ENCODE results near the gene AHCYL2.
"Not testable (repeated sequence)": the region's sequence is repeated elsewhere in the genome, so short reads cannot be mapped to it uniquely, and the experiment has no call there.

AHCYL2 gene

DNA sequence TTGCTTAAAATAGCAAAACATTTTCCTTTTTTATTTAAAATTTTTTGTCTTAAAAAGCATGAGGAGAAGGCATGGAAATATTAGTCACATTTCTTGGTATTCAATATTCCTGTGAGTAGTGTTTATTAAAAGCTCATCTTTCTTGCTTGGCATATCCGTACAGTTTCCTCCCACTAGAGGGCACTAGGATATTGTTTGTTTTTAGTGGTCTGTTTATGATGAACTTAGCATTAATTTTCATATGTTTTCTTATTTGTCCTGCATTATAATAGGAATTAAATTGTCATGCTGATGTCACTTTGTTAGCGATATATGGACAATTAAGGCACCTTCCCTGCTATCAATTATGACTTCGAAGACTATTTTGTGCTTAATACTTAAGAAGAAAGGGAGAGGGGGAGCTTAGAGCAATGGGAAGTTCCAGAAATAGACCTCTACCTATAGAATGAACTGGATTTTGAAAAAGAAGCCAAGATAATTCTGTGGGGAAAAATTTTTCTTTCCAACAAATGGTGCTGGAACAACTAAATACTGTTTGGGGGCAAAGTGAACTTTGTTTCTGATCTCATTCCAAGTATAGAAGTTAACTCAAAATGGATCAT lies 118.4 kb downstream of the AHCYL2 start:
- in situ Hi-C loops (cut with HindIII; ENCODE audit: low sequenced_read_pairs) = loop anchor here (5.0 to 10.0 kb wide), 2 partner anchors 44 to 412 kb away; no protein-coding TSS in a partner anchor

DNA sequence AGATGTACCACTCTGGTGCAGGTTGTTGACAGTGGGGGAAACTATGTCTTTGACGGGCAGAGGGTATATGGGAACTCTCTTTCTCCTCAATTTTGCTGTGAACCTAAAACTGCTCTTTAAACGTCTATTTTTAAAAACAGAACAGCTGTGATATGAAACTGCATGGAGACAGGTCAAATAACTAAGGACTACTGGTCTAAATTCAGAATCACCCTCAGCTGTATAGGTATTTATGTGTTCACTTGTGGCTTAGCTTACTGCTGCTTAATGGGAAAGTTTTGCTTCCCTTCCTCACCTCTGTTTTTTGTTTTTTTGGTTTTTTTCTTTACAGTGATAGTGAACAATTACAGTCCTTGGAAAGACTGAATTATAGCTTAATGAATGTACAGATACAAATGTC lies 122.5 kb downstream of the AHCYL2 start:
- in situ Hi-C loops (cut with HindIII; ENCODE audit: low sequenced_read_pairs) = loop anchor here (10.0 kb wide), 1 partner anchor 407 kb away; no protein-coding TSS in a partner anchor

DNA sequence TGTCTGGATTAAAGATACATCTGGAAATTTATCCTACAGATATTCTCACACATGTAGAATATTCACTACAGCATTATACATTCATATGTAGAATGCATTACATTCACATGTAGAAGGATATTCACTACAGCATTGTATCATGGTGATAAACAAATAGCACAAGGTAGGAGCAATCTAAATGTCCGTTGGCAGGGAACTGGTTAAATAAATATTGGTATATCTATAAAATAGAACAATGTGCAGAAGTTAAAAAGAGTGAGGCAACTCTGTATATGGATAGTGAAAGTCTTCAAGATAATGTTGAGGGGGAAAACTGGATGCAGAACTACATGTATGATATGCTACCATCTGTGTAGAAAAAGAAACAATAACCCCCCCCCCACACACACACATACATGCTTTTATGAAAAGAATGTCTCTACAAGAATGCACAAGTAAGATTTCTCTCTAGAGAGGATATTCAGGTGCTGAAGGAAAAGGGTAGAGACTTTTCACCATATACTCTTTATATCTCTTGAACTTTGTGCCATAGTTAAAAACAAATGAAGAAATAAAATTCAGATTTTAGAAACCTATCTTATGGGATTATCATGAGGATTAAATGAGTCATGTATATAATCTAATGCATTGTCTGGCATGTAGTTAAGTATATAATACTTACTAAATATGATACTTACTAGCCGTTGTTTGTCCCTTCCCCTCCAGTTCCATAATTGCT lies 123.4 kb downstream of the AHCYL2 start:
- in situ Hi-C loops (cut with HindIII; ENCODE audit: low sequenced_read_pairs) = loop anchor here (10.0 kb wide), 1 partner anchor 407 kb away; no protein-coding TSS in a partner anchor

DNA sequence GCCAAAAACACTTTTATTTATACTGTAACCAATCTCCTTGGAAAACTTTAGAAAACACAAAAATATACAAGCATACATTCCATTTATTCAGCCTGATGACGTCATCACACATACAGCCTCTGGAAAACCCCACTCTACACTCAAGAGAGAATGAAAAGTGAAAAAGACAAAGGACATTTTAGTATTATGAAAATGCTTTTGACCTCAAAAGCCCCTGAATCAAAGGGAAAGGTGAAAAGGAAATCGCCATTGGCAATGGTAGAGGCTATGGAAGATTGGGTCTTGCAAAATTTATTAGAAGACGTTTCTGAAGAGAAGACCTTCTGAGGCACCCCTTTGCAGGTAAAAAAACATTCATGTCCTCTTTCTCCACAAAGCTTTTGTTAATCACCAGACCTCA lies 126.5 kb downstream of the AHCYL2 start:
- in situ Hi-C loops (cut with HindIII; ENCODE audit: low sequenced_read_pairs) = no loop called here

DNA sequence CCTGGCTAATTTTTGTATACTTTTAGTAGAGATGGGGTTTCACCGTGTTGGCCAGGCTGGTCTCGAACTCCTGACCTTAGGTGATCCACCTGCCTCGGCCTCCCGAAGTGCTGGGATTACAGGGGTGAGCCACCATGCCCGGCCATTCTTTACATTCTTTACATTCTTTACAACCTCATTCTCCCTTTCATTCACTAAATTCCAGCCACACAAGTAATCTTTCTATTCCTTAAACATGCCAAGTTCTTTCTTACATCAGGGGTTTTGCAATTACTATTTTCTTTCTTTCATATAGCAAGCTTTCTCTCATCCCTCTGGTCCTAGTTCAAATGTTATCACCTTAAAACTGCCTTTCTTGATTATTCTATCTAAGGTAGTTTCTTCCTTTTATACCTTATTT lies 128.3 kb downstream of the AHCYL2 start:
- in situ Hi-C loops (cut with HindIII; ENCODE audit: low sequenced_read_pairs) = not testable (repeated sequence)

DNA sequence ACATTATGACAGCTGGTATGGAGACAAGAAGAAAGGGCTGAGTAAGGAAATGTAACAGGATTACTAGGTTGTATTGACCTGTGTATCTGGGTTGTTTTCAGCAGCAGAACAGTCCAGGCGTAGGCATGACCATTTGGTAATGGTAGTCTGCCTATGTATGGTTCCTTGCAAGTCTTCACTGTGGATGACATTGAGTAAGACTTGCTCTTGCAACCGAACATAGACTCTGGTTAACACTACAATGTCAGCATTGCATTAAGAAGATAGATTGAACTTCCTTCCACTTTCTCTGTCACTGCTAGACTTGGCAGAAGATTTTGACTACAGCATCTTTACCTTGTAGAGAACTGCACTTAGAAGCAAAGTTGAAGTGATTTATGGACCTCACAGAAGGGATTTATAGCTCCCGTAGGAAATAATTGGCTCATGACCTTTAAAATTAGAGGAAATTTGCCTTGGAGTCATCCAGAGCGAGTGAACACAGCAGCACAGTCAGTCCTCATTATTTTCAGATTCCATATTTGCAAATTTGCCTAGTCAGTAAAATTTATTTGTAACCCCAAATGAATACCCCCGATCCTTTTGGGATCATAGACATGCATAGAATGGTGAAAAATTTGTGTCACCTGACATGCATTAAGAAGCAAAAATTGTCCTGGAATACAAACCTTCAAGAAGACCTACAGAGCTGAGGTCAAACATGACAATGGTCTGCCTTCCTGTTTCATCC lies 129.8 kb downstream of the AHCYL2 start:
- in situ Hi-C loops (cut with HindIII; ENCODE audit: low sequenced_read_pairs) = no loop called here

DNA sequence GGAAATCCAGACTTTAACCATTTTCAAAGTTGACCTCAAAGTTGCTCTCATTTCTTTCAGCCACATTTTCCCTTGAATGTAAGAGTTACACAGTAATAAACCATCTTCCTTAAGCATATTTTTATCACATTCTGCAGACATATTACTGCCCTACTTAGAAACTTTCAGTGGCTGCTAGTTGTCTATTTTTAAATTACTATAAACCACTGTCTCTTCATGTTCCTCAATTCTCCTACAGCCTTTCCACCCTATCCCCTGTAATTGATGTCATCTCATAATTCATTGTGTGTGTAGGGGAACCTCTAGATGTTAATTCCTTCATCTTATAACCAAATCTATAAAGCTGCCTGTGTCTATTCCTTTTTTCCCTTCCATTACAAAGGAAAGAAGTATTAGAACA lies 131.3 kb downstream of the AHCYL2 start:
- in situ Hi-C loops (cut with HindIII; ENCODE audit: low sequenced_read_pairs) = no loop called here

DNA sequence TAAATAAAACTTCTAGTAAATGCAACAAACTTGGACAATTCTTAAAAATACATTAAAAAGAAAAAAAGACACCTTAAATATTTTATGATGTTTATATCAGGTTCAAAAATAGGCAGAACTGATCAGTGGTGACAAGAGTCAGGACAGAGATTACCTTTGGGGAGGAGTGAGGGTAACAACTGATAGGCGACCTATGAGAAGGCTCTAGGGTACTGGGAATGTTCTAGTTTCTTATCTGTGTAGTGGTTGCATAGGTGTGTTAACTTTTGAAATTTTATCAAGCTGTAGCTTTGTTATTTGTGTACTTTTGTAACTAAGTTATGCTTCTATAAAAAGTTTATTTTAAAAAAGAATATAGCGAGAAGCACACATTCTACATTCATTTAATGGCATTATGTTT lies 134.3 kb downstream of the AHCYL2 start:
- in situ Hi-C loops (cut with HindIII; ENCODE audit: low sequenced_read_pairs) = no loop called here

DNA sequence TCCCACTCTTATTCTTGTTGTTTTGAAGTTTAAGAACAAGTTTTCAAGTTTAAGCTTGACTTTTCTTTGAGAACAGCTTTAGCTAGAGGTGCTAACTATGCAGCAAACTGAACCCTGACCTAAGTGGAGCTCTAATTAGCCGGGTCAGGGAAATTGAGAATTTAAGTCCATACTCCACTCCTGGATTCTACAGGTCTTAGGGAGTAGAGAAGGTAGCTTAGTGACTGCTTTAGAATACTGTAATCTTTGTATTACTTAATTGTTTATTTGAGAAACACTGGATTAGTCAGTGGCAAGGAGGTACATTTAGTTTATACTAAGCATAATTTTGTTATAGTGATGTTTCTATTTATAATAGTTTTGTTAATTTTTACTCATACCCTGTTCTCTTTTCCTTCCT lies 134.8 kb downstream of the AHCYL2 start:
- in situ Hi-C loops (cut with HindIII; ENCODE audit: low sequenced_read_pairs) = no loop called here

DNA sequence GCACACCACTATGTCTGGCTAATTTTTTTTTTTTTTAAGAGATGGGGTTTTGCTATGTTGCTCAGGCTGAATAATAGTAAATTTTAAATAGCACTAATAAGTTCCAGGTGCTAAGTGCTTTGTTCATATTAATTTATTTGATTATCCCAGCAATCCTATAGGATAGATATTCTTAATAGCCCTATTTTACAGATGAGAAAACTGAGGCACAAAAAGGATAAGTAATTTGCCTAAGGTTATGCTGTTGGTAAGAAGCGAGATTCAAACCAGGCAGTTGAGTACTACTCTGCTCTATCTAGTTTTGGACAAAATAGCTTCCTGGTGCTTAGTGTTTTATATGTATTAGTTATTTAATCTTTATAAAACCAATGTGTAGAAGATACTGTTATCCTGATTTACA lies 136.9 kb downstream of the AHCYL2 start:
- in situ Hi-C loops (cut with HindIII; ENCODE audit: low sequenced_read_pairs) = no loop called here

DNA sequence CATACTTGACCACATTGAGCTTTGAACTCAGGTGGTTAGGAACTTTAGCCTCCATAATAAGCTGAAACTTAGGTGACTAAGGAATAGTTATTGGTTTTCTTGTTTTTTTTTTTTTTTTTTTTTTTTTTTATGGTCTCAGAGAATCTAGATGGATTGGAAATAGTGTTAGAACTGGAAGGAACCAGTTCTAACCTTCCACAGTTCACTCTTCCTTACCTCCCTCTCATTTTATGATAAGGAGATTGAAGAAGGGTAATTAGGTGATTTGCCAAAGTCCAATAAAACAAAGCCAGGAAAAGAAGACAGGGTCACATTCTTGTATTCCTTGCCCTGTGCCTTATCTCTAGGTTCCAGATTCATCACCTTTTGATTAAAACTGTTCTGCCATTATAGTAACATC lies 137.7 kb downstream of the AHCYL2 start:
- in situ Hi-C loops (cut with HindIII; ENCODE audit: low sequenced_read_pairs) = no loop called here

DNA sequence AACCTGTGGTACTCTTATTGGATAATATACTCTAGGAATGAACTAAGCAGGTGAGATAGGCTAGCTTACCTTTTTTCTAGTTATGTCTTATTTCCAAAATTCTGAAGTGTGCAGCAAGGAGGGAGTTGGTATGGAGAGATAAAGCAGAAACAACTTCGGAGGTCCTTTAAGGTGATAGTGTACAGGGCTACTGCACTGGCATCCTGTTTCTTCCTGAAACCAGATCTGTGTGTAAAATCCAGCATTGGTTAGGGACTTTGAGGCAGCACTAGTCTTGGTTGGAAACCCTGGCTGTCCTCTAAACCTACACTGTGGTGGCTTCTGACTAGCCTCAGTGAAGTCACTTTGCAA lies 142.5 kb downstream of the AHCYL2 start:
- in situ Hi-C loops (cut with HindIII; ENCODE audit: low sequenced_read_pairs) = no loop called here

DNA sequence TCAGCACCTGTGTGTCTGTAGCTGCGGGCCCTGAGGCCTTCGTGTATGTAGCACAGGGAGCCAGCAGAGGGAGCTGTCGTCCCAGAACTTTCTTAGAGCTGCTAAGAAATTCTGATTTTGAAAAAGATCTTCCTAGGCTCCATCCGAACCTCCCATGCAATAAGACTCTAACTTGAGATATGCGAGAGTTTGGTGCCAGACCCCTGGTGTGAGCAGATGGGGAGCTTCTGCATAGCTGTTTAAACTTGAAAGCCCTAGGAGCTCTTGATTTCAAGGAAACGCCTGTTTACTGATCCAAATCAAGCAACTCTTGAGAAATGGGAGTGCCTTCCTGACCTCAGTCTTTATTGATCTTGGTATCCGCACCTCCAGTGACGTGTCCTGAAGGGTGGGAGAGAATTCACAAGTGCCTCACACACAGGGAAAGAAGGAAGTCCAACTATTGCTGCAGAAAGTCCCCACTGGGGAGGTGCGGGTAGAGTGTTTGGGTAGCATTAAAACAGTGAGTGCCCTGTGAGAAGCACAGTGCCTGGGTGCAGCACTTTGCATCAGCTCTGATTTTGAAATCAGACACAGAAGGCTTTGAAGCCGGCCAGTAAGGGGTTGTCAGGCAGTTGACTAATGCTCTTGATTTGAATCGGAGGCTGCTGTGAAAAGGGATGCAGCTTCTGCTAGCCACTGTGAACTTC lies 143.0 kb downstream of the AHCYL2 start:
- in situ Hi-C loops (cut with HindIII; ENCODE audit: low sequenced_read_pairs) = no loop called here

DNA sequence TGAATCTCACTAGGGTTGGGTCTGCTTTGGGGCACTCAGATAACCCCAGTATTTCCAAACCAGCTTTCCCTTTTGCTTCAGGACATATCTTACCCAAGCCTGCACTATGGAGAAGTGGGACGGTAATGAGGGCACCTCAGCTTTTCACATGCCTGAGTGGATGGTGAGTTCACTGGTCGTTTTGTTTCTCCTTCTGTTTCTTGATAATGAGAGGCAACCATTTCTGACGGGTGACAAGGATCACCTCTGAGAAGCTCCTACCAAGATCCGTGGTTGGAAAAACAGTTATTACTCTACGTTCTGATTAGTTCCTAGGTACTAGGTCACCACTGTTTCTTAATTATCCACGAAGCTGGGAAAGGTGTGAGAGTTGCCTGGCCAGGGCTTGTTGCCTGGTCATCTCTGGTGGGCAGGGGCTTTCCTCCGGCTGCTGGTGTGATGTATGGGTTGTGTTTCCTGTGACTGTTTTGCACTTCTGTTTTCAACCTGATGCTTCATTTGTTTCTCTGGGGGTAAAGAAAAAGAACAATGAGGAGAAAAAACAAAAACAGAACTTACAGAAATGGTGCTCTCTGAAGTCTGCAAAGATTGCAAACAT lies 143.7 kb downstream of the AHCYL2 start:
- in situ Hi-C loops (cut with HindIII; ENCODE audit: low sequenced_read_pairs) = no loop called here

DNA sequence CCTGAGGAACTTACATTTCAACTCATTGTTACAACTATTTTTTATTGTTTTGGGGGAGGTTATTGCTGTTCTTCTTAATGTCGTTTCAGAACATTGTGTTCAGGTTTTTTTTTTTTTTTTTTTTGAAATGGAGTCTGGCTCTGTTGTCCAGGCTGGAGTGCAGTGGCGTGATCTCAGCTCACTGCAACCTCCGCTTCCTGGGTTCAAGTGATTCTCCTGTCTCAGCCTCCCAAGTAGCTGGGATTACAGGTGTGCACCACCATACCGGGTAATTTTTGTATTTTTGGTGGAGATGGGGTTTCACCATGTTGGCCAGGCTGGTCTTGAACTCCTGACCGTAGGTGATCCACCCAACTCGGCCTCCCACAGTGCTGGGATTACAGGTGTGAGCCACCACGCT lies 144.6 kb downstream of the AHCYL2 start:
- in situ Hi-C loops (cut with HindIII; ENCODE audit: low sequenced_read_pairs) = not testable (repeated sequence)

DNA sequence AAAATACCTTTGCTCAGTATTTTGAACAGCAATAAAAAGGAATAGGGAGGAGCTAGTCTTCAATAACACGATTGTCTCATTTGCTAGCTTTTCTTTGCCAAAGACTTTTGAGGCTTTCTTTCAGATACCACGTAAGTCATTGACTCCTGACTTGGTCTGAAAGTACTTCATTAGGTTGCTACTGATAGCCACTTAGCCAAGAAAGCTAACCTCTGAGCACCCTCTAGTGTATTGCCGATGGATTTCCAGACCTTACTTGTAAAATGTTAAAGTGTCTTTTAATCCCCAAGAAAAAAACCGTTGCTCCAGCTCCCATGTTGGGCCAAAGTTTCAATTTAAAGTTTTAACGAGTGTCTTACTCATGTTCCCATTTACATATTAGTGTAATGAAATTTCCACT lies 146.0 kb downstream of the AHCYL2 start:
- in situ Hi-C loops (cut with HindIII; ENCODE audit: low sequenced_read_pairs) = no loop called here

DNA sequence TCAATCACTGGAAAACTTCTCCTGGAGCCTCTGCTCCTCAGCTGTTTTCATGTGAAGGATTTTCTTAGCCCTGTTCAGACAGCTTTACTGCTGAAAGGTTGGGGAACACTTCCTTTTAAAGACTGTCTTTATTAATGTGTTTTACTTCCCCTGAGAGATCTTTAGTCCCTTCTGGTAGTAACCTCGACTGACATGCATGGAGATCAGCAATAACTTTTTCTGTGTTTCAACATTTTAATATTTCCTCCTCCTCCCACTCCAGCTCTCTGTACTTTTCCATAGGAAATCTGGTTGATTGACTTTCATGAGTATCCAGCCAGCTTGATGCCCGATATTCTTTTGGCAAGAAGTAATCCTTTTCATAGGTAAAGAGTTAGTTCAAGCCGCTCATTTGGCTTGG lies 146.7 kb downstream of the AHCYL2 start:
- in situ Hi-C loops (cut with HindIII; ENCODE audit: low sequenced_read_pairs) = no loop called here

DNA sequence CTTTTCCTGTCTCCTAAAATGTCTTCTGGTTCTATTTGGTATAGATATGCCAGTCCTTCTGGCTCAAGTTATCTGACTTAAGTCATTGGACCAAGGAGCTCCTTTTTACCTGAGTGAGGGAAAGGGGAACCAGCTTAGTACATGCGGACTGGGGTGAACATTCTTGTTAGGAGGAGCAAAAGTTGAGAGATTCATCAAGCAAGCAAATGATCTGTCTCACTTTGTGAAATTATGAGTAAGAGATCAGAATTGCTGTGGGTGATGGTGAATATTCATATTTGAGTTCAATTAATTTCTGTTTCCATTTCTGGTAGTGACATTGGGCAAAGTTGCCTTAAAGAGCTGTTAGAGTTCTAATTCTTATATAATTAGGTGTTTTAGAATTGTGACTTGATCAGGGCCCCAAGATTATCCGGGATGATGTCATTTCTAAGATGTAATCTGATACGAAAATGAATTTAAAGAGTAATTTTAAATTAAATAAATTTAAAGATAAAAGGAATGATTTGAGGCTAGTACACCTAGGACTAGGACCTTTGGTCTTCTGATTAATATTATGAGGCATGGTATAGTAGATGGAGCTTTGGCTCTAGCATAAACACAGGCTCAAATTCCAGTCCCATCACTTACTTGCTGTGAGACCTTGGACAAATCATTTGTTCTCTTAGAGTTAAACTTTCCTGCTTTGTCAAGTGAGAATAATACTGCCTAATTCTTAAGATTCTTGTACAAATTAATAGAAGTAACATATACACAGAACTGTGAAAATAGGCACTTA lies 149.0 kb downstream of the AHCYL2 start:
- in situ Hi-C loops (cut with HindIII; ENCODE audit: low sequenced_read_pairs) = no loop called here

DNA sequence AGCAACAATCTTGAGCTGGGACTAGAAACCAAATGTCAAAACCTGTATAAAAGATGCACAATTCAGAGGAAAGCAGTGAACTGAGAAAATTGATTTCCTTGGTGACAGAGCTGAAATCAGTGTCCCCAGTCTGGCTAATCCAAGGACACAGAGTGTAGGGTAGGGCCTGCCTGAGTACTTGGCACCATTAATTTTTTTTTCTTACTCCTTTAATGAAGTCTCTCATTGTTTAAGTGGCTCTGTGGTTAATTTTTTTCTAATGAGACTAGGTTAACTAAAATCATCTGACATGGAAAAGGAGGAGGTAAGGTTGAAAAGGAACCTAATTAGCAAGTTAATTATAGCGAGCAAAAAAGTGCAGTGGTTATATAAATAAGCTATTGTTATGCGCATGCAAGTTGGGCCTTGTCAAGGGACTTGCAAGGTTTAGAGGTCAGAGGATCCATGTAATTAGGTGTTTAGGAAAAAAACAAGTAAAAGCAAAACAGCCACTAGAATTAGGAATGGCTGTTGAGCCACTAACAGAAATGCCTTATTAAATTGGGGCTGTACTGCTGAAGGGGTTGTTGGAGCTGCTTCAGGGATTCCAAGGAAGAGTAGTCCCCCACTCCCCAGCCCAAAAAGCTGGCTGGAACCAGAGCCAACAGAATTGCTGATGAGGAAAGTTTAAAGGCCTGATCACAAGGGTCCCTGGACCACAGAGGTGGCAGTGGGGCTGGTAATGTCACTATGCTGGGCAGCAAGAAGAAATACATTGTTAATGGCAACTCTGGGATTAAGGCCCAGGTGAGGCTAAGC lies 150.5 kb downstream of the AHCYL2 start:
- in situ Hi-C loops (cut with HindIII; ENCODE audit: low sequenced_read_pairs) = no loop called here
